Caki2 (cell line): ENCODE measurements around the gene ARFGEF3. TPM values are rescaled to one million over a fixed set of nuclear protein-coding genes. Genes with fewer than 3 reads are reported as not detected.
A peak's percentile ranks its signal among the peaks of the same experiment; 100 is the strongest.
"Not testable (repeated sequence)": the region's sequence is repeated elsewhere in the genome, so short reads cannot be mapped to it uniquely, and the experiment has no call there.

Experiments
- DNase-seq: peaks from one replicate; pipeline ENCODE4 v3.0.0-alpha.2; 2015; ENCODE audit warnings: low read depth
- in situ Hi-C: cut with HindIII; loops from 2 replicates; pipeline ENCODE4 v1.10.0; 2016; ENCODE audit warnings: low sequenced_read_pairs, low pct_unique_long_range_greater_than_20kb, mixed read lengths
- total RNA-seq: library from RNA; depleted of rRNA; stranded (reverse); fragments of >200 nt; shearing (Covaris generic); gene quantifications from 2 replicates; pipeline ENCODE4 v1.2.3, GENCODE V29; 2014; ENCODE audit warnings: low replicate concordance

Gene ARFGEF3
- total RNA-seq, 1 experiment from 2014 or later = 5.5 TPM

- DNase-seq = no peak
These were observed 188.2 kb downstream of the ARFGEF3 start for GRCh38 chr6:138349891-138350290.

GRCh38 chr6:138357928-138358327 lies 196.2 kb downstream of the ARFGEF3 start:
- DNase-seq = no peak
- in situ Hi-C loops = no loop called here

More at GRCh38 chr6:138349891-138350290, 188.2 kb downstream of the ARFGEF3 start:
- in situ Hi-C loops = no loop called here

DNA sequence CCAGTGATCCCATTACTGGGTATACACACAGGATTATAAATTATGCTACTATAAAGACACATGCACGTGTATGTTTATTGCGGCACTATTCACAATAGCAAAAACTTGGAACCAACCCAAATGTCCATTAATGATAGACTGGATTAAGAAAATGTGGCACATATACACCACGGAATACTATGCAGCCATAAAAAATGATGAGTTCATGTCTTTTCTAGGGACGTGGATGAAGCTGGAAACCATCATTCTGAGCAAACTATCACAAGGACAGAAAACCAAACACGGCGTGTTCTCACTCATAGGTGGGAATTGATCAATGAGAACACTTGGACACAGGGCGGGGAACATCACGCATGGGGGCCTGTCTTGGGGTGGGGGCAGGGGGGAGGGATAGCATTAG lies 206.9 kb downstream of the ARFGEF3 start:
- in situ Hi-C loops, DNase-seq: not testable (repeated sequence)

DNA sequence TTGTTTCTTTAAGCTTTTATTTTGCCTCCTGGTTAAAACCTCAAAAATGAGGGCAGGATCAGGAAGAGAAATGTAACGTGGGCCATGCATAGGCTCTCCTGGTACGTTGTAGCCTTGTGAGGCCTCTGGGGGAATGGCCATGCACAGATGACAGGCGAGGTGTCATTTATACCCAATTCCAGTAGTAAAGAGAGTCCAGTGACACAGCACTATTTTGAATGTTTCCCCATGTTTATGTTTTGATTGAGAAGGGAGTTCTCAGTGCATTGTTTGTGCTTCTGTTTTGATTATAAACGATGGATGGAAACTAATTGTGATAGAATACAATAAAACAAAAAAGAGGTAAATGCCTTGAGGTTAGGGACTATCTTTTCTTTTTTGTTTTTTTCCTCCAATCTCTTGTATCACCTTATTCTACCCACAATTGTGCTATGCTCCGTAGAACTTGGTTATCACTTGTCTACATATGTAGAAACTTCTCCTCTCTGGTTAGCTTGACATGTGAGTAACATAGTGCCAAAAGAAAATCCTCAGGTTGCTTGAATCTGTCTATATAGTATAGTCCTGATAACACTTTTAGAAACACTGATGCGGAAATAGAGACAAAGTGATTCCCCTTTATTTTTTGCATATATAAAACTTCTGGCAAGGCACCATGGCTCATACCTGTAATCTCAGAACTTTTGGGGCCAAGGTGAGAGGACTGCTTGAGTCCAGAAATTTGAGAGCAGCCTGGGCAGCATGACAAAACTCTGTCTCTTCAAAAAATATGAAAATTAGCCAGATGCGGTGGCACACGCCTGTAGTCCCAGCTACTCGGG lies 209.1 kb downstream of the ARFGEF3 start:
- in situ Hi-C loops = no loop called here
- no peak for DNase-seq

DNA sequence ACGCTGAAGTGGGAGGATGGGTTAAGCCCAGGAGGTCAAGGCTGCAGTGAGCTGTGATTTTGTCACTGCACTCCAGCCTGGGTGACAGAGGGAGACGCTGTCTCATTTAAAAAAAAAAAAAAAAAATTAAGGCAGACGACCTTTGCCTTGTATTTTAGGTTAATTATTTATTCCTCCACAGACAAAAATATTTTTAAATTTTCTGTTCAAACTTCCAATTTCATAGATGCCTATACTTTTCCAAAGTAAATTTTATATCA lies 209.6 kb downstream of the ARFGEF3 start:
- no peak for DNase-seq
- in situ Hi-C loops = no loop called here

GRCh38 chr6:138371720-138372119 lies 210.0 kb downstream of the ARFGEF3 start:
- in situ Hi-C loops = no loop called here
- DNase-seq = peak; percentile 47

GRCh38 chr6:138372711-138373463 lies 211.1 kb downstream of the ARFGEF3 start:
- DNase-seq = no peak
- in situ Hi-C loops = no loop called here

GRCh38 chr6:138374230-138374629 lies 212.5 kb downstream of the ARFGEF3 start:
- in situ Hi-C loops = no loop called here
- no peak for DNase-seq

- in situ Hi-C loops = no loop called here
- DNase-seq = no peak
These were observed 213.1 kb downstream of the ARFGEF3 start for GRCh38 chr6:138374815-138375214.

DNA sequence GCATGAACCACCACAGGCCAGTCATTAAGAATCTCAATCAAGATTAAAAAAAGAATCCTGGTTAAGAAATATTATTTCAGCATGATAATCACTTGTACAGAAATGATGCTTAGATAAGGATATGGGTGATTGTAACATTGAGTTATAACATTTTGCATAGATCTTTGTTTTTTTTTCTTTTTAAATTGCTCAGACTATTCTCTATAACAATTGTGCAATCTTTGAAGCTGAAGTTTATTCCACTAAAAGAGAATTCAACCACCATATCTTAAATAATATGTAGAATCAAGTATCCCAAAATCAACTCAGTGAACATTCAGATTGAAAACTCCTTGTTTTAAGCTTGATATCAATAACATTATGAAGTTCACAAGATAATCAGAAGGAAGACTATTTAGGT lies 215.3 kb downstream of the ARFGEF3 start:
- in situ Hi-C loops = no loop called here

DNA sequence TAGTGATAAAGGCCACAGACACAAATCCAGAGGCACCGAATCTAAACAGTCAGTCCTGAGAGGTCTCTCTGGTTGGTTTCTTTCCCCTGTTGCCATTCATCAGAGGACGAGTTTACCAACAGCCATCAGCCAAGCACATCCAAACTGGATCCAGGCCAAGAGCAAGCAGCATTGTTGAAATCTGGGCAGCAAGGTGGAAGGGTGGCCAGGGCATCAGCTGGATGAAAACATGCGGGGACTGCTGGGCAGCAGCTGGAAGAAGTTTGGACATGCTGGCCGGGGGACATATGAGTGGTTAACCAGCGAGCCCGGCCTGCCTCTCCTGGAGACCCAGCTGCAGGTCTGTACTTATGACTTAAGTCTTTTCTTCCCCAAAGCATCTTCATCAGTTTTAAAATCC lies 216.1 kb downstream of the ARFGEF3 start, which contains the start of gene SMIM28:
Gene SMIM28 (plus strand): TSS at position 62 of the 400 bp plus-strand sequence. CDS start 168 bp downstream, at position 230.
- in situ Hi-C loops = no loop called here

More for the DNA sequence above, 215.3 kb downstream of the ARFGEF3 start:
- no peak for DNase-seq

GRCh38 chr6:138378463-138378862 lies 216.7 kb downstream of the ARFGEF3 start:
- DNase-seq = no peak
- in situ Hi-C loops = no loop called here

More for the DNA sequence above, 216.1 kb downstream of the ARFGEF3 start, which contains the start of gene SMIM28:
- DNase-seq = no peak

DNA sequence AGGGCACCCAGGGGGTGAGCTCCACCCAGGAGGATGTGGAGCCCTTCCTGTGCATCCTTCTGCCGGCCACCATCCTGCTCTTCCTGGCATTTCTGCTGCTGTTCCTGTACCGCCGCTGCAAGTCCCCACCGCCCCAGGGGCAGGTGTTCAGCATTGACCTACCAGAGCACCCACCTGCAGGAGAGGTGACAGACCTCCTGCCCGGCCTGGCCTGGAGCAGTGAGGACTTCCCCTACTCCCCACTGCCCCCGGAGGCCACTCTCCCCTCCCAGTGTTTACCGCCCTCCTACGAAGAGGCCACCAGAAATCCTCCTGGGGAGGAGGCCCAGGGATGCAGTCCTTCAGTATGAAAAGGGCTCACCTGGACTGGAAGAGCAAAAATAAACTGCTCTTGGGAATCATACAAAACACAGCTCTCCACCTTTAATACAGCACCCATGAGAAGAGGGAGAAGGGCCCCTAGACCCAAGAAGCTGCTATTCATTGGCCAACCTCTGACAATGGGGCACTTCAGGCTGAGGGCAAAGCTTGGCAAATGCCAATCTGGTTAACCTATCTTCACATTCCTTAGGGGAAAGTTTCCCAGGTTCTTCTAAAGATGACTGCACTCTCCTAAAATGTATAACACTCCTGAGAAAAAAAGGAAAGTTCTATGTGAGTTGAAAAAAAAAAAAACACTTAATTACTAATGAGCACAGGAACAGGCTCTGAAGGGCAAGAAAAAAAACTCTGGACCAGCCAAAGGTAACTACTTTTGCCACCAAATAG lies 220.9 kb downstream of the ARFGEF3 start:
- in situ Hi-C loops = no loop called here
- no peak for DNase-seq

DNA sequence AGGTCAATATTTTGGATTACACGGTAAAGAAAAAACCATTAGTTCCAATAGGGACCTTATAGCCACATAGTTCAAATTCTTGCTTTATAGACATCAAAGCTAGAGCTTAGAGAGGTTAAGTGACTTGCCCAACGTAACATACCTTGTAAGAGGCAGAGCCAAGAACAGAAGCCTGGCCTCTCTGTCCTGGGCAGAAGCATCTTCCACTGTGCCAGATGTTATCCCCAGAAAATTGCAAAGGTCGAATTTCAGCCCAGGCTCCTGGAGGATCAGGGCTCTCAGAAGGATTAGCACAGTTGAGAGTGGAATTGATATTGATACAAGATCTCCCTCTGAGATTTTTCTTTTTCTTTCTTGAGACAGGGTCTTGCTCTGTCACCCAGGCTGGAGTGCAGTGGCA lies 222.0 kb downstream of the ARFGEF3 start:
- in situ Hi-C loops = no loop called here

DNA sequence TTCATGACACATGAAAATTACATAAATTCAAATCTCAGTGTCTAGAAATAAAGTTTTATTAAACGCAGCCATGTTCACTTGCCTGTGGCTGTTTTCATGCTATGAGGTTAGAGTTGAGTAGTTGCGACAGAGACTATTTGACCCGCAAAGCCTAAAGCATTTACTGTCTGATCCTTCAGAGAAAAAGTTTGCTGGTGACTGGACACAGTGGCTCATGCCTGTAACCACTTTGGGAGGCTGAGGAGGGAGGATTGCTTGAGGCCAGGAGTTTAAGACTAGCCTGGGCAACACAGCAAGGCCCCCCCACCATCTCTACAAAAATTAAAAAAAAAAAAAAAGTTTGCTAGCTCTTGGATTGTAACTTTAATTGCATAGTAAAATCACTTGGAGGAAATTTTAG lies 225.2 kb downstream of the ARFGEF3 start:
- in situ Hi-C loops = no loop called here
- no peak for DNase-seq

More for the DNA sequence above, 222.0 kb downstream of the ARFGEF3 start:
- no peak for DNase-seq

DNA sequence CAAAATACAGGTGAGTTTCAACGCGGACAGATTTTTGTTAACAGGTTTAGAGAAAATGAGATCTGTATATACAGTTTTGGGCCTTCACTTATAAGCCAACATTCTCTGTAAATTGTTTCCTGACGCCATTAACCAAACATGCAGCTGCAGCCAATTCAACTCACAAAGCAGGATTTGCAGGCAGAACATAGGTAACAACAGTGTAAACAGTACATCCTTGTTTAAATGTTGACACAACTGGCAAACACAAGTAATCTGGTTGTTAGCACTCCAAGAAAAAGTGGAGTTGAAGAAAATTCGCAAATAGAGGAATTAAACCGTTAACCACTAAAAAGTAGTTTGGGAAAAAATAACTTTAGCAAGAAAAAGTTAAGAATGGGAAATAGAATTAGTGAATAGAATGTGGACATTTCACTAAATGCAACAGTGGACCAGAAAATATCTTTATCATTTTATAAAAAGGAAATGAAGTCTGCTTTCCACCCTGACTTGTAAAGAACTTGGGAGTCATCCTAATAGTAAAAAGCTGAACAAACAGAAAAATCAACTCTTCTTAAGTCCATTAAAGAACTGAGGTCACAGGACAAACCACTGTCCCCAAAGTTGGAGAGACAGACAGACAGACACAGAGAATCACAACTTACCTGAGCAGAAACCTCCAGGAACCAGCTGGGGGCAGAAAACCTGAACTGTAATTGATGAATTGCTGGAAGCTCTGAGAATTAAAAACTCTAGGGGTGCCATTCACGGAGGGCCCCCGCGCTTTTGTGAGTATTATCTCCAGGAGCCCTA lies 226.0 kb downstream of the ARFGEF3 start:
- DNase-seq = no peak
- in situ Hi-C loops = no loop called here

- in situ Hi-C loops = no loop called here
- DNase-seq = no peak
These were observed 227.8 kb downstream of the ARFGEF3 start for GRCh38 chr6:138389551-138389950.
